OCI-LY1 (cell line): ENCODE measurements around the gene COMMD8.

ENCODE experiments used
- CTCF ChIP-seq: fragments of 200-600 bp; sonication (generic), shearing (Covaris generic); IDR thresholded peaks from 2 replicates; pipeline ENCODE4 v1.5.1; 2017; ENCODE audit warnings: mild to moderate bottlenecking, antibody characterized with exemption, low read length, moderate library complexity, mixed read lengths
- EZH2 ChIP-seq: fragments of 200-600 bp; sonication (generic), shearing (Covaris generic); IDR thresholded peaks from 2 replicates; pipeline ENCODE4 v1.8.0; 2017; ENCODE audit warnings: borderline replicate concordance, mixed run types, mild to moderate bottlenecking, antibody characterized with exemption, low read length, moderate library complexity, mixed read lengths

GRCh38 chr4:47425628-47426027, 37.9 kb downstream of the COMMD8 start:
- TF ChIP-seq CTCF (no peak), EZH2 (no peak)
